Small intestine (tissue), 4 donors: ENCODE results near the gene NLRP1. TPM values are rescaled to one million over a fixed set of nuclear protein-coding genes. Genes with fewer than 3 reads are reported as not detected.

ENCODE experiments used
- polyA plus RNA-seq, 4 donors: library from polyadenylated mRNA; stranded (reverse) in 3 of 4; unstranded in 1 of 4; fragments of 200-250 nt in 3 of 4; fragments of 120-200 nt in 1 of 4; gene quantifications; one replicate each; pipeline versions ENCODE4 v1.2.1 to v1.2.3, GENCODE V29; 2013
- donor health status: healthy with polysubstance abuse.
- donor health status: Bipolar disorder and iron deficiency.
- donor health status: healthy.

Gene NLRP1
- polyA plus RNA-seq, 4 donors = 2.2 to 12.8 (median 8.1) TPM

Other genes with a start within 250 kb of the NLRP1 start
- gene NUP88, start 164.8 kb downstream of the NLRP1 start, polyA plus RNA-seq = 10 to 100 TPM; 54.5 to 71.2 (median 63.8) TPM
- 10 to 100 TPM; 27.3 to 54.2 (median 30.9) TPM for gene RPAIN, start 164.3 kb downstream of the NLRP1 start, polyA plus RNA-seq
- gene C1QBP, start 145.4 kb downstream of the NLRP1 start, polyA plus RNA-seq = 100 to 1,000 TPM in 2 of 4 donors, 10 to 100 TPM in 2; 83.9 to 291 (median 113) TPM
- 10 to 100 TPM in 1 of 4 donors, 1 to 10 TPM in 3; 2.4 to 12.9 (median 5.4) TPM for gene DHX33, start 115.5 kb downstream of the NLRP1 start, polyA plus RNA-seq
- gene DERL2, start 98.3 kb downstream of the NLRP1 start, polyA plus RNA-seq = 10 to 100 TPM; 57.5 to 69.7 (median 61.2) TPM
- gene MIS12, start 97.9 kb downstream of the NLRP1 start, polyA plus RNA-seq = 10 to 100 TPM in 3 of 4 donors, 1 to 10 TPM in 1; 7.6 to 21.0 (median 11.3) TPM